ENCODE data around the gene FAAP20. TPM values are rescaled to one million over a fixed set of nuclear protein-coding genes. Genes with fewer than 3 reads are reported as not detected.
A peak's percentile ranks its signal among the peaks of the same experiment; 100 is the strongest.

FAAP20 gene
- total and polyA plus RNA-seq, 2 experiments from 2014 or later, result 24.9 to 117 TPM

GRCh38 chr1:2215329-2215728 lies 20.8 kb upstream of the FAAP20 start:
- H3K27me3 ChIP-seq, result no peaks in the 10 kb centered on the region
- DNase-seq (ENCODE audit: low spot score), result no peak
- peak overlapping the region; percentile 93 for H3K27ac ChIP-seq
- H3K9me2 ChIP-seq (replicated peaks; ENCODE audit: insufficient read depth), result no peaks in the 10 kb centered on the region
- no peaks in the 10 kb centered on the region for H3K9me3 ChIP-seq (ENCODE audit: low read depth)
- no peak for TF ChIP-seq EZH2phosphoT487 (IDR thresholded peaks at IDR 0.05; ENCODE audit: low read depth, severe bottlenecking, unreplicated experiment)
- TF ChIP-seq CTCF (IDR thresholded peaks at IDR 0.05; ENCODE audit: poor library complexity), result no peak
- TF ChIP-seq EZH2 (IDR thresholded peaks at IDR 0.05; ENCODE audit: borderline replicate concordance), result no peak
- H2AFZ ChIP-seq, result no peak overlapping the region
- no peak overlapping the region for H3K4me3 ChIP-seq
- H3K36me3 ChIP-seq (replicated peaks; ENCODE audit: insufficient read depth, low read depth), result no peaks in the 10 kb centered on the region
- no peaks in the 10 kb centered on the region for H3K79me2 ChIP-seq
- H3K4me1 ChIP-seq (ENCODE audit: insufficient read depth), result peaks cover 33% of the 10 kb centered on the region
- H4K20me1 ChIP-seq (ENCODE audit: insufficient read depth, poor library complexity, severe bottlenecking), result no peaks in the 10 kb centered on the region
- 98% methylated on average over 12 of the region's 14 CpGs for WGBS (ENCODE audit: low lambda C conversion rate, missing lambda C conversion rate)
- no peak overlapping the region for H3K4me2 ChIP-seq

GRCh38 chr1:2214541-2215241 lies 20.1 kb upstream of the FAAP20 start:
- TF ChIP-seq EZH2phosphoT487 (IDR thresholded peaks at IDR 0.05; ENCODE audit: low read depth, severe bottlenecking, unreplicated experiment), result no peak
- no peak for TF ChIP-seq EZH2 (IDR thresholded peaks at IDR 0.05; ENCODE audit: borderline replicate concordance)
- no peak for TF ChIP-seq CTCF (IDR thresholded peaks at IDR 0.05; ENCODE audit: poor library complexity)
- H3K4me3 ChIP-seq, result no peak overlapping the region
- no peak for DNase-seq (ENCODE audit: low spot score)
- no peaks in the 10 kb centered on the region for H3K79me2 ChIP-seq
- peak overlapping the region; percentile 93 for H3K27ac ChIP-seq
- H3K4me2 ChIP-seq, result peak overlapping the region; percentile 46
- H3K27me3 ChIP-seq, result no peaks in the 10 kb centered on the region
- no peaks in the 10 kb centered on the region for H3K9me3 ChIP-seq (ENCODE audit: low read depth)
- WGBS (ENCODE audit: low lambda C conversion rate, missing lambda C conversion rate), result 88% methylated on average over 17 of the region's 21 CpGs
- no peaks in the 10 kb centered on the region for H4K20me1 ChIP-seq (ENCODE audit: insufficient read depth, poor library complexity, severe bottlenecking)
- no peaks in the 10 kb centered on the region for H3K9me2 ChIP-seq (replicated peaks; ENCODE audit: insufficient read depth)
- H2AFZ ChIP-seq, result no peak overlapping the region
- H3K4me1 ChIP-seq (ENCODE audit: insufficient read depth), result peaks cover 35% of the 10 kb centered on the region
- H3K36me3 ChIP-seq (replicated peaks; ENCODE audit: insufficient read depth, low read depth), result no peaks in the 10 kb centered on the region

GRCh38 chr1:2213576-2214505 lies 19.3 kb upstream of the FAAP20 start:
- no peaks in the 10 kb centered on the region for H3K36me3 ChIP-seq (replicated peaks; ENCODE audit: insufficient read depth, low read depth)
- H4K20me1 ChIP-seq (ENCODE audit: insufficient read depth, poor library complexity, severe bottlenecking), result no peaks in the 10 kb centered on the region
- H2AFZ ChIP-seq, result no peak overlapping the region
- H3K27ac ChIP-seq, result peak overlapping the region; percentile 93
- H3K79me2 ChIP-seq, result no peaks in the 10 kb centered on the region
- no peaks in the 10 kb centered on the region for H3K27me3 ChIP-seq
- peaks cover 41% of the 10 kb centered on the region for H3K4me1 ChIP-seq (ENCODE audit: insufficient read depth)
- no peak for TF ChIP-seq EZH2phosphoT487 (IDR thresholded peaks at IDR 0.05; ENCODE audit: low read depth, severe bottlenecking, unreplicated experiment)
- TF ChIP-seq CTCF (IDR thresholded peaks at IDR 0.05; ENCODE audit: poor library complexity), result no peak
- TF ChIP-seq EZH2 (IDR thresholded peaks at IDR 0.05; ENCODE audit: borderline replicate concordance), result no peak
- no peaks in the 10 kb centered on the region for H3K9me3 ChIP-seq (ENCODE audit: low read depth)
- no peaks in the 10 kb centered on the region for H3K9me2 ChIP-seq (replicated peaks; ENCODE audit: insufficient read depth)
- DNase-seq (ENCODE audit: low spot score), result peak; percentile 69
- no peak overlapping the region for H3K4me3 ChIP-seq
- WGBS (ENCODE audit: low lambda C conversion rate, missing lambda C conversion rate), result 84% methylated on average over 19 of the region's 32 CpGs
- H3K4me2 ChIP-seq, result peak overlapping the region; percentile 80

Data from hepatocyte (in vitro differentiated cells).